ENCODE results near the gene ABHD12B. TPM values are rescaled to one million over a fixed set of nuclear protein-coding genes. Genes with fewer than 3 reads are reported as not detected.

ABHD12B gene
- total RNA-seq, 1 experiment from 2014 or later = 51.0 TPM

DNA sequence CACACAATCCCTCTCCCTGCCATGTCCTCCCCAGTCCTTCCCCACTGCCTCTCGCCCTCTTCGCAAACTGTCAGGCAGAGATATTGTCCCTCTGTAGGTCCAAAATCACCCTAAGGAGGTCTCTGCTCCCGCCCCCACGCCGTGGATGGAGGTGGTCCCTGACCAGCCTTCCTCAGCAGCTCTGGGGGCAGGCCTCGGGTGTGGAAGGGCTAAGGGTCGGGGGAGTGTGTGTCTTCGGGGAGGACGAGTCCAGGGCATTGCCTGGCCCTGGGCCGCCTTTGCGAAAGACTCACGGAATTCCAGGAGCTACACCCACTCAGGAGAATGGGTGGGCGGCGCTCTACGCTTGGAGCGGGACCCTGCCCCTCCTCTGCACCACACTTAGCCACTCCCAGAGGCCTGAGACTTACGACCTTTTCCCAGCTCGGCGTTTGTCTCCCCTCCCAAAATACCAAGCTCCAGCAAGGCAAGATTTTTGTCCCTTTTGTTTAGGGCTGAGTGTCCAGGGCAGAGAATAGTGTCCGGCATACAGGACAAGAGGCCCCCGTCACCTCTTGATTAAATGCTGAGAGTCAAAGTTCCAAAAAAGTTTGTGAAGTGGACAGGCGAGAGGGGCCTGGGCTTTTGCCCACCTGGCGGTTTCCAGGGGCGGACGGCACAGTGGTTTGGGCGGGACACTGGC lies 71.5 kb downstream of the ABHD12B start:
- no peaks in the 10 kb centered on the region for H3K4me1 ChIP-seq (ENCODE audit: insufficient read depth, low read length)
- TF ChIP-seq, protein P1, sequence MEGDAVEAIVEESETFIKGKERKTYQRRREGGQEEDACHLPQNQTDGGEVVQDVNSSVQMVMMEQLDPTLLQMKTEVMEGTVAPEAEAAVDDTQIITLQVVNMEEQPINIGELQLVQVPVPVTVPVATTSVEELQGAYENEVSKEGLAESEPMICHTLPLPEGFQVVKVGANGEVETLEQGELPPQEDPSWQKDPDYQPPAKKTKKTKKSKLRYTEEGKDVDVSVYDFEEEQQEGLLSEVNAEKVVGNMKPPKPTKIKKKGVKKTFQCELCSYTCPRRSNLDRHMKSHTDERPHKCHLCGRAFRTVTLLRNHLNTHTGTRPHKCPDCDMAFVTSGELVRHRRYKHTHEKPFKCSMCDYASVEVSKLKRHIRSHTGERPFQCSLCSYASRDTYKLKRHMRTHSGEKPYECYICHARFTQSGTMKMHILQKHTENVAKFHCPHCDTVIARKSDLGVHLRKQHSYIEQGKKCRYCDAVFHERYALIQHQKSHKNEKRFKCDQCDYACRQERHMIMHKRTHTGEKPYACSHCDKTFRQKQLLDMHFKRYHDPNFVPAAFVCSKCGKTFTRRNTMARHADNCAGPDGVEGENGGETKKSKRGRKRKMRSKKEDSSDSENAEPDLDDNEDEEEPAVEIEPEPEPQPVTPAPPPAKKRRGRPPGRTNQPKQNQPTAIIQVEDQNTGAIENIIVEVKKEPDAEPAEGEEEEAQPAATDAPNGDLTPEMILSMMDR (conservative IDR thresholded peaks at IDR 0.05) = no peak
- Mint-ChIP-seq H3K9me3 (no peaks in the 10 kb centered on the region; a peak in 1 of 5 replicates), H3K4me1 (peaks cover 8 to 12% of the 10 kb centered on the region in 2 experiments), H3K4me3 (peak overlapping the region; percentile 85 to 94), H3K36me3 (ENCODE audit: insufficient read depth in 1 of 3, low read depth in 3 of 3) (peaks cover 2 to 10% (median 7%) of the 10 kb centered on the region in 3 experiments; a peak in 5 of 7 replicates), H3K27ac (no peak overlapping the region; a peak in 1 of 7 replicates), H3K27me3 (ENCODE audit: low read depth) (peaks cover 9% of the 10 kb centered on the region)
- no peak overlapping the region for H3K18ac ChIP-seq (ENCODE audit: insufficient read length, low read depth, low read length)
- H3K79me2 ChIP-seq (ENCODE audit: insufficient read depth, low read length) = no peaks in the 10 kb centered on the region
- no peak overlapping the region for H2BK120ac ChIP-seq (ENCODE audit: low read depth, low read length, poor library complexity, severe bottlenecking)
- no peak overlapping the region for H2BK20ac ChIP-seq (ENCODE audit: low read depth, low read length, poor library complexity, severe bottlenecking)
- H2BK12ac ChIP-seq (ENCODE audit: insufficient read length, low read depth, low read length) = no peak overlapping the region
- no peak overlapping the region for H3K4ac ChIP-seq (ENCODE audit: low read depth, low read length)
- no peaks in the 10 kb centered on the region for H3K9me3 ChIP-seq (ENCODE audit: control insufficient read depth, low read depth, low read length)
- DNase-seq = peak; percentile 70
- H4K5ac ChIP-seq (ENCODE audit: insufficient read length, low read depth, low read length) = no peak overlapping the region
- no peak overlapping the region for H2AFZ ChIP-seq (ENCODE audit: low read length)
- no peak overlapping the region for H3K56ac ChIP-seq (ENCODE audit: insufficient read length, low read depth, low read length)
- no peak overlapping the region for H4K91ac ChIP-seq (ENCODE audit: insufficient read length, low read depth, low read length)
- H3K79me1 ChIP-seq (ENCODE audit: insufficient read depth, low read depth, low read length, poor library complexity, severe bottlenecking) = no peaks in the 10 kb centered on the region
- H2BK15ac ChIP-seq (ENCODE audit: low read depth, low read length) = no peak overlapping the region
- no peak overlapping the region for H3T11ph ChIP-seq (ENCODE audit: low read length)
- peaks cover 16% of the 10 kb centered on the region for H3K23me2 ChIP-seq (ENCODE audit: insufficient read length, low read depth, low read length, poor library complexity, severe bottlenecking)
- no peak overlapping the region for H3K23ac ChIP-seq (ENCODE audit: insufficient read length, low read depth, low read length)
- no CpG with 5 or more reads among the region's 26 CpGs for WGBS (ENCODE audit: extremely low coverage, insufficient read length, low lambda C conversion rate)
- H4K20me1 ChIP-seq (ENCODE audit: control insufficient read depth, insufficient read depth, insufficient read length) = no peaks in the 10 kb centered on the region
- no peak overlapping the region for H2AK5ac ChIP-seq (ENCODE audit: insufficient read length, low read length)
- H2BK5ac ChIP-seq (ENCODE audit: insufficient read length, low read length) = no peak overlapping the region
- H4K8ac ChIP-seq (replicated peaks; ENCODE audit: insufficient read length, low read depth, low read length) = no peak overlapping the region
- peak overlapping the region; percentile 34 for H3K9ac ChIP-seq (ENCODE audit: extremely low read depth, insufficient read length, low read length)
- H3K27ac ChIP-seq (ENCODE audit: insufficient read length, low read depth, low read length) = no peak overlapping the region
- no peaks in the 10 kb centered on the region for H3K27me3 ChIP-seq (ENCODE audit: insufficient read depth, low read length)
- H3K14ac ChIP-seq (ENCODE audit: insufficient read depth, low read length) = peak overlapping the region; percentile 21; the same call in 1 of the 2 replicates
- peak overlapping the region; percentile 63 for H3K4me2 ChIP-seq (ENCODE audit: insufficient read depth, insufficient read length, low read length)

Data from H9 (cell line).